ENCODE measurements around the gene SLC30A5.

The SLC30A5 gene

DNA sequence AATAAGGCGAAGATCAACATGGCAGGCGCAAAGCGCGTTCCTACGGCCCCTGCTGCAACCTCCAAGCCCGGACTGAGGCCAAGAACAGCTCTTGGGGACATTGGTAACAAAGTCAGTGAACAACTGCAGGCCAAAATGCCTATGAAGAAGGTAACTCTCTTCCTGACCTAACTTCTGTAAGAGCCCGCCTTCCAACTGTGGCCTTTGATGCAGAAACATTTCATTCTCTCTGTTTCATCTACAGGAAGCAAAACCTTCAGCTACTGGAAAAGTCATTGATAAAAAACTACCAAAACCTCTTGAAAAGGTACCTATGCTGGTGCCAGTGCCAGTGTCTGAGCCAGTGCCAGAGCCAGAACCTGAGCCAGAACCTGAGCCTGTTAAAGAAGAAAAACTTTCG, 74.1 kb downstream of the SLC30A5 start:
- DNase-seq: no peak

GRCh38 chr5:69170495-69170894, 76.7 kb downstream of the SLC30A5 start:
- DNase-seq: no peak

DNA sequence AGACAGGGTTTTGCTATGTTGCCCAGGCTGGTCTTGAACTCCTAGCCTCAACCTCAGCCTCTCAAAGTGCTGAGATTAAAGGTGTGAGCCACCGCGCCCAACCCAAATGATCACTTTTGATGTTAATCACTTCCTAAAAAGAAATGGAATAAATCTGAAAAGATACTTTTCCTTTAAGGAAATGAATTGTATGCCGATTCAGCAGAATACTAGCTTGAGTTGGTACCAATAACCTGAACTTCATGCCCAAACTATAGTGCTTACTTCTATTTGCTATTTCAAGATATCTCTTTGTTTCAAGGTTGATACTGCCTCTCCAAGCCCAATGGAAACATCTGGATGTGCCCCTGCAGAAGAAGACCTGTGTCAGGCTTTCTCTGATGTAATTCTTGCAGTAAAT, 77.2 kb downstream of the SLC30A5 start:
- no peak for DNase-seq
